Kidney epithelial cell (primary cell): ENCODE measurements around the gene CEP170B. TPM values are rescaled to one million over a fixed set of nuclear protein-coding genes. Genes with fewer than 3 reads are reported as not detected.

Experiments used
- DNase-seq: peaks from one replicate; pipeline ENCODE4 v3.0.0-alpha.2; 2010; ENCODE audit warnings: low read depth
- H3K27me3 ChIP-seq: 2 replicates; pipeline ENCODE4 v1.6.0; 2011; ENCODE audit warnings: low read length; ENCODE audit not compliant: control insufficient read depth, insufficient read depth
- H3K36me3 ChIP-seq: 2 replicates; pipeline ENCODE4 v1.5.1; 2011; ENCODE audit warnings: low read length; ENCODE audit not compliant: control insufficient read depth, insufficient read depth
- H3K4me3 ChIP-seq: 2 replicates; pipeline ENCODE4 v1.5.1; 2011; ENCODE audit warnings: low read depth, mild to moderate bottlenecking, control low read depth, low read length
- CTCF ChIP-seq: IDR thresholded peaks from 2 replicates; pipeline ENCODE4 v1.5.1; 2011; ENCODE audit warnings: mild to moderate bottlenecking, moderate library complexity, low read length, control low read depth, inconsistent platforms; ENCODE audit not compliant: insufficient read depth, poor library complexity, severe bottlenecking
- total RNA-seq: library from RNA; depleted of rRNA; stranded (reverse); fragments of >200 nt; gene quantifications from 2 replicates; pipeline ENCODE4 v1.2.3, GENCODE V29; 2015

Gene CEP170B
- total RNA-seq, 1 donor from 2014 or later: 51.9 TPM

GRCh38 chr14:104891664-104892530, 26.8 kb downstream of the CEP170B start:
- Histone ChIP-seq H3K4me3 (no peak overlapping the region), H3K27me3 (no peaks in the 10 kb centered on the region), H3K36me3 (peaks cover 2% of the 10 kb centered on the region)
- TF ChIP-seq CTCF: no peak
- DNase-seq: no peak

GRCh38 chr14:104892531-104893434, 27.7 kb downstream of the CEP170B start:
- no peak for DNase-seq
- peaks cover 1% of the 10 kb centered on the region for H3K36me3 ChIP-seq
- H3K27me3 ChIP-seq: no peaks in the 10 kb centered on the region
- TF ChIP-seq CTCF: no peak
- no peak overlapping the region for H3K4me3 ChIP-seq

DNA sequence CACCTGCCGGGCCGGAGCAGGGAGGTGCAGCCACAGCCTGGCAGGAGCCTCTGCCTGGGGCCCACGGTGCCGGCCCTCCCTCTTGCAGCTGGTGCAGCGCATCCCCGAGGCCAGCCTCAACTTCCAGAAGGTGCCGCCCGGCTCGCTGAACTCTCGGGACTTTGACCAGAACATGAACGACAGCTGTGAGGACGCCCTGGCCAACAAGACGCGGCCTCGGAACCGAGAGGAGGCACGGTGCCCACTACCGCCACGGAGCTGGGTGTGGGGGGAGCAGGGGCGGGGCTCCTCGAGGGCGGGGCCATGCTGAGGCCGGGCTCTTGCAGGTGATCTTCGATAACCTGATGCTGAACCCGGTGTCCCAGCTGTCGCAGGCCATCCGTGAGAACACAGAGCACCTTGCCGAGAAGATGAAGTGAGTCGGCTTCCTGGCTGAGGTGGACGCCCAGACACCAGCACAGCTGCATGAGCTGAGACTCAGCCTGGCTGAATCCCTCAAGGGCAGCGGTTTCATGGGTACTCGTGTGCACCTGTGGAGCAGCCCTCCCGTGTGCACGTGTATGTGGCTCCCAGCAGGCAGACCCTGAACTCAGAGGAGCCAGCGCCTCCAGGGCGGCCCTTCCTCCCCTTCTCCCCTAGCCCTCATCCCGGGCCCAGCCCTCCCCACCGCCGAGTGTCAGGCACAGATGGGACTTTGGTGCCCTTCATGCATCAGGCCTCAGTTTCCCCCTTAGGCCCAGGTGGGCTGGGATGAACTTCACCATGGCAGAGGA, 28.6 kb downstream of the CEP170B start:
- TF ChIP-seq CTCF: no peak
- DNase-seq: no peak
- H3K4me3 ChIP-seq: no peak overlapping the region
- peaks cover 1% of the 10 kb centered on the region for H3K36me3 ChIP-seq
- H3K27me3 ChIP-seq: no peaks in the 10 kb centered on the region

DNA sequence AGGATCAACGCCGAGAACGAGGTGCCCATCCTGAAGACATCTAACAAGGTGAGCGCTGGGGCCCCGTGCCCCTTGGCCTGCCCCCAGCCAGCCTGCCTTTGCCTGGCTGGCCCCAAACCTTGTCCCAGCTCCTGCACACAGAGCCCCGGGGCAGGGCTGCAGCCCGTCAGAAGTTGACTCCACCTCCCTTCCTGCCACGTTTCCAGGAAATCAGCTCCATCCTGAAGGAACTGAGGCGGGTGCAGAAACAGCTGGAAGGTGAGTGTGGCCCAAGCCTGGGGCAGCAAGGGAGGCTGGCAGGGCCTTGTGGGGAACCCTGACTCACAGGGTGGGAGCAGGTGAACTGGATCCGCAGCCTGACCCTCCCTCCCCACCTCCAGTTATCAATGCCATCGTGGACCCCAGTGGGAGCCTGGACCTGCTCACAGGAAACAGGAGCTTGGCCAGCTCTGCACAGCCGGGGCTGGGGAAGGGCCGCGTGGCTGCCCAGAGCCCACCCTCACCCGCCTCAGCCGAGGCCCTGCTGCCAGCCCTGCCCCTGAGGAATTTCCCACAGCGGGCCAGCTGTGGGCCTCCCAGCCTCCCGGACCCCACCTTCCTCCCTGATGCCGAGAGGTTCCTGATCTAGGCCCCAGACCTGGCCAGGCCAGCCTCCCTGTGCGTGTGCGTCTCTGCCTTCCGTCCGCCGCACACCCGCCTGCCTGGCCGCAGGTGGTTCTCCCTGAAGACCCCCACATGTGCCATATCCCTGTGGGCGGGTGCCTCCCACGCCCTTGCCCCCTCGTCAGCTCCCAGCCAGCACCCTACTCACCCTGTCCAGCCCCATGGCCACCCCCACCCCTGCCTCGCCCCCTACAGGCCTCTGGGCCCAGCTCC, 29.5 kb downstream of the CEP170B start:
- Histone ChIP-seq H3K27me3 (peaks cover 4% of the 10 kb centered on the region), H3K4me3 (no peak overlapping the region), H3K36me3 (no peaks in the 10 kb centered on the region)
- peak; percentile 11 for TF ChIP-seq CTCF
- no peak for DNase-seq

DNA sequence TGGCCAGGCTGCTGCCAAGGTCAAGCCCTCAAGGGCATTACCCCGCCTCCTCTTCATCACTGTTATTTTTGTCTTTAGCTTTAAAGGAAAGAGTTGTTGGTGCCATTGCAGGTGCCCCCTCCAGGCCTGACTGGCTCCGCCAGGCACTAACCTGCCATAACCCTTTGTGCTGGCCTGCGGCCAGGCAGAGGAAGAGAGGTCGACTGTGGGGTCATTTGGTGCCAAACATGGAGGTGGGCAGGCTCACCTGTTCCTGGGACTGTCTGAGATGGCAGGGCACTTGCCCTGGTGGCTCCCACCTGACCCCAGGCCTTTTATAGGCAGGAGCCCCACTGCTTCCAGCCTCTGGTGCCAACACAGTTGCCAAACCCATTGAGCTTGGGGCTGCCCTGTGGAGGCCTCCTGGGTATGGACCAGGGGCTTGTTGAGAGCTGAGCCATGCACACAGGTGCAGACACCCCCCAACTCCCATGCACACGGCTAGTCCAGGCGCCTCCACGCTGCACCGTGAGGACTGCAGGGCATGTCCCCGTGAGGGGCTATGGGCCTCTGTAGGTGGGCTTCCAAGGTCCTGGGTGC, 30.2 kb downstream of the CEP170B start:
- peaks cover 4% of the 10 kb centered on the region for H3K27me3 ChIP-seq

More for the DNA sequence above, 30.2 kb downstream of the CEP170B start:
- no peak for TF ChIP-seq CTCF
- no peak for DNase-seq
- Histone ChIP-seq H3K36me3 (no peaks in the 10 kb centered on the region), H3K4me3 (no peak overlapping the region)
